Fibroblast of lung (primary cell): ENCODE results near the gene HSP90B1. TPM values are rescaled to one million over a fixed set of nuclear protein-coding genes. Genes with fewer than 3 reads are reported as not detected.

Source experiments
- DNase-seq, 2 donors: peaks; one replicate each; pipeline versions ENCODE4 v3.0.0 to v3.0.0-alpha.2; 2010; ENCODE audit warnings: low read depth in 2 of 2
- H2AFZ ChIP-seq: 2 replicates; pipeline ENCODE4 v1.5.1; 2012; ENCODE audit warnings: low read length, control low read depth, inconsistent platforms
- H3K27ac ChIP-seq: 2 replicates; pipeline ENCODE4 v1.5.1; 2011; ENCODE audit warnings: low read length, control low read depth; ENCODE audit not compliant: insufficient read depth
- H3K27me3 ChIP-seq: 2 replicates; pipeline ENCODE4 v1.5.1; 2011; ENCODE audit warnings: mild to moderate bottlenecking, low read length; ENCODE audit not compliant: control insufficient read depth, insufficient read depth
- H3K36me3 ChIP-seq: 2 replicates; pipeline ENCODE4 v1.5.1; 2011; ENCODE audit warnings: low read length; ENCODE audit not compliant: control insufficient read depth, insufficient read depth
- H3K4me1 ChIP-seq: 2 replicates; pipeline ENCODE4 v1.5.1; 2011; ENCODE audit warnings: low read length; ENCODE audit not compliant: control insufficient read depth, insufficient read depth; ENCODE audit errors: extremely low read depth
- H3K4me2 ChIP-seq: 2 replicates; pipeline ENCODE4 v1.5.1; 2011; ENCODE audit warnings: low read length, control low read depth; ENCODE audit not compliant: insufficient read depth; ENCODE audit errors: extremely low read depth
- H3K4me3 ChIP-seq, 4 experiments: fragments of 200-600 bp in 1 of 4; sonication (generic) in 1 of 4; replicated peaks in 1 of 4; 2 replicates each; pipeline ENCODE4 v1.5.1; 2011 to 2016; ENCODE audit warnings: low read length in 4 of 4, low read depth in 3 of 4, mild to moderate bottlenecking in 3 of 4, control low read depth in 2 of 4, inconsistent platforms in 1 of 4, mixed read lengths in 1 of 4; ENCODE audit not compliant: insufficient read depth in 1 of 4; ENCODE audit errors: control extremely low read depth in 1 of 4
- H3K79me2 ChIP-seq: 2 replicates; pipeline ENCODE4 v1.5.1; 2012; ENCODE audit warnings: mild to moderate bottlenecking, low read length, inconsistent platforms; ENCODE audit not compliant: control insufficient read depth, insufficient read depth
- H3K9ac ChIP-seq: 2 replicates; pipeline ENCODE4 v1.5.1; 2011; ENCODE audit warnings: mild to moderate bottlenecking, low read length, control low read depth; ENCODE audit not compliant: insufficient read depth
- H3K9me3 ChIP-seq: 2 replicates; pipeline ENCODE4 v1.5.1; 2012; ENCODE audit warnings: low read depth, low read length; ENCODE audit not compliant: control insufficient read depth, insufficient read depth
- H4K20me1 ChIP-seq: 2 replicates; pipeline ENCODE4 v1.5.1; 2011; ENCODE audit warnings: low read length; ENCODE audit not compliant: control insufficient read depth, insufficient read depth; ENCODE audit errors: extremely low read depth
- EZH2 ChIP-seq: IDR thresholded peaks from 2 replicates; pipeline ENCODE4 v1.5.1; 2012; ENCODE audit warnings: low read length, control low read depth, mild to moderate bottlenecking; ENCODE audit errors: missing control alignments
- polyA plus RNA-seq, 2 donors: library from polyadenylated mRNA; depleted of rRNA in 1 of 2; stranded (reverse) in 1 of 2; unstranded in 1 of 2; fragments of >200 nt; gene quantifications; 2 replicates each; pipeline ENCODE4 v1.2.1, GENCODE V29; 2011 to 2012; ENCODE audit warnings: missing spikeins in 1 of 2
- total RNA-seq: library from RNA; depleted of rRNA; stranded (reverse); fragments of >200 nt; gene quantifications from 2 replicates; pipeline ENCODE4 v1.2.1, GENCODE V29; 2014
- TF ChIP-seq, protein P1 (sequence below), 2 donors: IDR thresholded peaks in 1 of 2; conservative IDR thresholded peaks in 1 of 2; 1 replicate in 1 of 2; 2 replicates in 1 of 2; pipeline ENCODE4 v1.5.1; 2011 to 2012; ENCODE audit warnings: low read length in 2 of 2, control low read depth in 1 of 2, inconsistent platforms in 1 of 2, low read depth in 1 of 2, mild to moderate bottlenecking in 1 of 2

HSP90B1 gene
- total and polyA plus RNA-seq, 2 donors (not counting 1 experiment from before 2014, with no cell fraction given) = 983 to 1,015 TPM

DNA sequence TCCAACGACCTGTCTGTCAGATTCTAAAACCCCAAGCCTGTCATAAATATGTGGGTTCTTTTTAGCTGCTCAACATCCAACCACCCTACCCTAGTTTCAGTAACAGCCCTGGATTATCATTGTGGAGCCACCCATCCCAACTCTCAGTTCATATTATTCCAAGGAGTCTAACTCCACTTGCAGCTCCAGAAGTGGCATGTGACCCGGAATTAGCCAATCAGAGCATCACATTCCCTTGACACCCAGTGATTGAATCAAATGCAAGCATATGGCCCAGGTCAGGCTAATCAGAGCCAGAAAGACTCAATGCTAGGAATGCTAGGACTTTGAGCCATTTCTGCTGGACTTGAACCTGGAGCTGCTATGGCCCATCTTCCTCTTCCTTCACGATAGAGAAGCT lies 17.1 kb upstream of the HSP90B1 start:
- H3K27me3 ChIP-seq = no peaks in the 10 kb centered on the region
- no peak overlapping the region for H3K27ac ChIP-seq
- H3K79me2 ChIP-seq = no peaks in the 10 kb centered on the region
- H3K4me3 ChIP-seq = no peak overlapping the region
- no peak overlapping the region for H3K4me2 ChIP-seq
- no peaks in the 10 kb centered on the region for H3K36me3 ChIP-seq
- H2AFZ ChIP-seq = no peak overlapping the region
- TF ChIP-seq, protein P1, sequence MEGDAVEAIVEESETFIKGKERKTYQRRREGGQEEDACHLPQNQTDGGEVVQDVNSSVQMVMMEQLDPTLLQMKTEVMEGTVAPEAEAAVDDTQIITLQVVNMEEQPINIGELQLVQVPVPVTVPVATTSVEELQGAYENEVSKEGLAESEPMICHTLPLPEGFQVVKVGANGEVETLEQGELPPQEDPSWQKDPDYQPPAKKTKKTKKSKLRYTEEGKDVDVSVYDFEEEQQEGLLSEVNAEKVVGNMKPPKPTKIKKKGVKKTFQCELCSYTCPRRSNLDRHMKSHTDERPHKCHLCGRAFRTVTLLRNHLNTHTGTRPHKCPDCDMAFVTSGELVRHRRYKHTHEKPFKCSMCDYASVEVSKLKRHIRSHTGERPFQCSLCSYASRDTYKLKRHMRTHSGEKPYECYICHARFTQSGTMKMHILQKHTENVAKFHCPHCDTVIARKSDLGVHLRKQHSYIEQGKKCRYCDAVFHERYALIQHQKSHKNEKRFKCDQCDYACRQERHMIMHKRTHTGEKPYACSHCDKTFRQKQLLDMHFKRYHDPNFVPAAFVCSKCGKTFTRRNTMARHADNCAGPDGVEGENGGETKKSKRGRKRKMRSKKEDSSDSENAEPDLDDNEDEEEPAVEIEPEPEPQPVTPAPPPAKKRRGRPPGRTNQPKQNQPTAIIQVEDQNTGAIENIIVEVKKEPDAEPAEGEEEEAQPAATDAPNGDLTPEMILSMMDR (conservative IDR thresholded peaks at IDR 0.05 in 1 of 2, IDR thresholded peaks at IDR 0.05 in 1 of 2; ENCODE audit: low read depth in 1 of 2, low read length in 2 of 2) = no peak
- no peak for TF ChIP-seq EZH2
- no peaks in the 10 kb centered on the region for H3K9me3 ChIP-seq
- no peak for DNase-seq
- H3K9ac ChIP-seq = no peak overlapping the region
- H3K4me1 ChIP-seq = peaks cover 3% of the 10 kb centered on the region
- no peaks in the 10 kb centered on the region for H4K20me1 ChIP-seq

DNA sequence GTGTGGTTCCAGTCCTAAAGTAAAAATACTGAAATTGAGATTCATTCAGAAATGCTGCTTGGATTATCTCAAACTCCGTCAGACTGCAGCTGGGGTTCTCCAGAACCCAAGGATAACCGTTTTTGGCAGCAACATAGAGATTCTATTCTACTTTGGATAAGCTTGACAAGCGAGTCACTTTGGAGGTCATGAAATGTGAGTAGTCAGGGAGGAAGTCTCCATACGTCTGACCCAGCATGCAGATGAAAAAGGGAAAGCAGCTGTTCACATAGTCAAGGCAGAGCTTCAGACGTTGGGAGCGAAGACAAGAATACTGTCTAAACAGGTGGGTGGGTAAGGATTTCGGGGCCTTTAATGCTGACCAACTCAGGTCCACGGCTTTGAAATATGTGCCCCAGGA lies 14.9 kb upstream of the HSP90B1 start:
- H3K79me2 ChIP-seq = no peaks in the 10 kb centered on the region
- no peaks in the 10 kb centered on the region for H3K27me3 ChIP-seq
- H4K20me1 ChIP-seq = no peaks in the 10 kb centered on the region
- no peak for TF ChIP-seq EZH2
- TF ChIP-seq, protein P1 (conservative IDR thresholded peaks at IDR 0.05 in 1 of 2, IDR thresholded peaks at IDR 0.05 in 1 of 2; ENCODE audit: low read depth in 1 of 2, low read length in 2 of 2) = no peak
- H3K9me3 ChIP-seq = no peaks in the 10 kb centered on the region
- no peak overlapping the region for H3K9ac ChIP-seq
- no peaks in the 10 kb centered on the region for H3K4me1 ChIP-seq
- no peak overlapping the region for H2AFZ ChIP-seq
- no peak overlapping the region for H3K4me2 ChIP-seq
- H3K4me3 ChIP-seq = no peak overlapping the region
- H3K36me3 ChIP-seq = no peaks in the 10 kb centered on the region
- DNase-seq = peak; percentile 45 to 55
- no peak overlapping the region for H3K27ac ChIP-seq

DNA sequence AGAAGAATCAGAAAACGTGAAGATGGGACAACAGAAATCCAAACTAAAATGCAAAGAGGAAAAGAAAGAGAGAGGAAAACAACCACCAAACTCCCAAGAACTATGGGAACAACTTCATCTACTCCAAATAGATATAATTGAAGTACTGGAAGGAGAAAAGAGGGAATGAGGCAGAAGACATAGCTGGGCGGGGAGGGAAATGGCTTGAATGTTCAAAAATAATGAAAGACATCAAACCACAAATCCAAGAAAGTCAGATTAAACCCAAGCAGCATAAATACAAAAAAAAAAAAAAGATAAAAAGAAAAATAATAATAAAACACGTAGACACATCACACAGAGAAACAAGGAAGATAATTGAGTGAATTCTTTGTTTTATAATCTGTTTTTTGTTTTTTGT lies 12.3 kb upstream of the HSP90B1 start:
- no peaks in the 10 kb centered on the region for H4K20me1 ChIP-seq
- H3K9me3 ChIP-seq = no peaks in the 10 kb centered on the region
- no peak overlapping the region for H3K4me2 ChIP-seq
- no peaks in the 10 kb centered on the region for H3K79me2 ChIP-seq
- no peak overlapping the region for H3K27ac ChIP-seq
- no peaks in the 10 kb centered on the region for H3K4me1 ChIP-seq
- H3K4me3 ChIP-seq = no peak overlapping the region
- no peak overlapping the region for H3K9ac ChIP-seq
- H3K27me3 ChIP-seq = no peaks in the 10 kb centered on the region
- no peaks in the 10 kb centered on the region for H3K36me3 ChIP-seq
- no peak overlapping the region for H2AFZ ChIP-seq
- TF ChIP-seq EZH2 = no peak
- TF ChIP-seq, protein P1 (conservative IDR thresholded peaks at IDR 0.05 in 1 of 2, IDR thresholded peaks at IDR 0.05 in 1 of 2; ENCODE audit: low read depth in 1 of 2, low read length in 2 of 2) = no peak
- DNase-seq = no peak
